HG03045 (cell line): Measurements from ENCODE around the gene PPM1N.

Source experiments
- ATAC-seq: cut with Tn5 transposase; IDR thresholded peaks from one replicate; pipeline ENCODE4 v1.9.1; 2021; ENCODE audit warnings: mild to moderate bottlenecking, moderate library complexity; ENCODE audit not compliant: unreplicated experiment

The PPM1N gene

DNA sequence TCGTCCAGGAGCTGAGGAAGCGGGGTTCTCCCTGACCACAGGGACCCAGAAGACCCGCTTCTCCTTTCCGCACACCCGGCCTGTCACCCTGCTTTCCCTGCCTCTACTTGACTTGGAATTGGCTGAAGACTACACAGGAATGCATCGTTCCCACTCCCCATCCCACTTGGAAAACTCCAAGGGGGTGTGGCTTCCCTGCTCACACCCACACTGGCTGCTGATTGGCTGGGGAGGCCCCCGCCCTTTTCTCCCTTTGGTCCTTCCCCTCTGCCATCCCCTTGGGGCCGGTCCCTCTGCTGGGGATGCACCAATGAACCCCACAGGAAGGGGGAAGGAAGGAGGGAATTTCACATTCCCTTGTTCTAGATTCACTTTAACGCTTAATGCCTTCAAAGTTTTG, 27.9 kb downstream of the PPM1N start:
- ATAC-seq = no peak

DNA sequence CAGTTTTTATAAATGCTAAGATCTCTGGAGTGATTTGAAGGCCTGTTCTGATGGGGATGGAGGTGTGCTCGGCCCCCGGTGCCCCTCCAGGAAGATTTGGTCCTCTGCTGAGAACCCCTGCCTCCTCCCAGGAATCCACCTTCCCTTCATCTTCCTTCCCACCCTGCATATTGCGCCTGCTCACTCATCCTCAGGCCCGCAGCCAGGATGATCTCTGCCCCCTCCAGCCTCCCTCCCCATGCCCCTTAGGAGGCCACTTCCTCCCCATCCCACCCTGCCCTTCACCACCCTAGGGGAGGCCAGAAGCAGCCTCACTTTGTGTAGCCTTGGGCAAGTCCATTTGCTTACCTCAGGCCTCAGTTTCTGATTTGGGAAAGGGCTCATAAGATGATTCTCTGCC, 28.7 kb downstream of the PPM1N start:
- ATAC-seq = no peak

DNA sequence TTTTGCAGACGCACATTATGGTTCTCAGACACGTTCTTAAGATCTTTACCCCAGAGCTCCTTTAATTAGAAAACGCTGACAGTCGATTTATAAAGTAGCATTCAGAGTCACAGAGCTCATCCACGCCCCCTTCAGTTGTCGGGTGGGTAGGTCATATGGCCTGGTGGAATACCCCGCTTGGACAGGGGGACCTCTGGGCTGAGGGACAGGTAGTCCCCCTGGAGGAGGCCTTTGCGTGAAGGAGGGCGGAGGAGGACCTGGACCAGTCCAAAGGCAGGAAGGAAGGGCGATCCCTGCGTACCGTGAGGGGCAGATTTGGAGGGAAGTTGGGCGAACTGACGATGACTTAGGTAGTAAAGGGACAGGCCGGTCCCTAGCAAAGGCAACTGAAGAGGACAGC, 29.5 kb downstream of the PPM1N start:
- ATAC-seq = no peak

DNA sequence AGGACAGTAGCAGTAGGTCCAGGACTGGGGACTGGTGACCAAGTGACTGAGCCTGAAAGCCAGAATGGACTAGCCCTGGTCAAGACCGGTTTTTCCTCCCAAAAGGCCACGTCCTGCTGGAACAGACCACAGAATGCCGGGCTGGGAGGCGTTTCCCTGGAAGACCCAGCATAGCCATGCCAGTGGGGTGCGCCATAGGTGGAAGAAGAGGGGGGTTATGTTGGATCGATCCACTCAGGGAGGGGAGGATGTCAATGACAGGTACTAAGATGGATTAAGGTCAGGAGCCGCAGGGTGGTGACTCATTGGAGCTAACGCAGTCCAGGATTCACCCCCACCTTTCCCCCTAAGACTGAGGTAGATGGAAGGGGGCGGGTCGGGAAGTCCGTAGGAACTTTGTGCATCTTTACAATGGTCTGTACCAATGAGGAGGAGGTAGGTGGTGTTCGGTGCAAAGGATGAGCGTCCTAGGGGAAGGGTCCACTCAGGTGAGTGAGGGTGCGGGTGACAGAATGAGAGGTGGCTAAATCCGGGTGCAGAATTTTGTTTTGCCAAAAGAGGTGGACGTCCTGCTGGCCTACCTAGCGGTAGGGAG, 30.0 kb downstream of the PPM1N start:
- no peak for ATAC-seq

DNA sequence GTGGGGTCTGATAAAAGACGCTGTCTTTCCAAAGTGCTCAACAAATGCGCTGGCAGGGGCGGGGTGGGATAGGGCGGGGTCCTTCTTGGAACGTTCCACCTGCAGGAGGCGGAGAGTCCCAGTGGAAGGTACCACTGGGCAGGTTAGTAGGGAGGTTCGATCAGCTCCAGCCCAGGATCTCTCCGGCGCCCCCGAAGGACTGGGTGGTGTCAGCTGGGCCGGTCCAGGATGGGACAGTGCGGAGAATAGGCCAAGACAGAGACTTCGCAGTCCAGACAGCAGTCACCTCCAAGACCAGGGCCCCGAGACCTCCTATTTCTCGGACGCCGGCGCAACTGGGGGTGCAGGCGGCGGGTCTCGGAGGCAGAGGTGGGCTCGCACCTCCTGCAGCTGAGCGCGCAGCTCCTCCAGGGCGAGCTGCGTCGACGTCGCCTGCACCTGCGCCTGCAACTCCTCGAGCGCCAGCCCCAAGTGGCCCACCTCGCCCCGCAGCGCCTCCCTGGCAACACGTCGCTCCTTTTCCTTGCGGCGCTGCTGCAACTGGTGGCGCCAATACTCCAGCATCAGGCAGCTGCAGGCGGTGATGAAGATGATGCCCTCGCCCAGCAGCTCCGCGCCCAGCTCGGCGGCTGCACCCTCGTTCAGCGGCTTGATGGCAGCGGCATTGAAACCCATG, 30.6 kb downstream of the PPM1N start:
- no peak for ATAC-seq

DNA sequence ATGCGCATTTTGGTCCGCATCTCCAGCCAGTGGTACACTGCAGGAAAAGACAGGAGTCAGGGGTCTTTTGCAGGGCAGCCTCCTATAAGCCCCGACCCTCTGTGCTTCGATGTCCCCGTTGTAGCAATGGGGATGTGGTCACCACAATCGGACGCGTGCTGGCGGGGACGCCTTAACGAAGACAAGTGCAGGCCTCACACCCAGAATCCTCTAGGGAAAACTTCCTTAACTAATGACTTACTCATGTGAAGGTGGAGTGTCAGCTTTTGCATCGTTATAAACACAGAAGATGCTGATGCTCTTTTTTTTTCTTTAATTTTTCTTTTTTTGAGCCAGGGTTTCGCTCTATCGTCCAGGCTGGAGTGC, 31.2 kb downstream of the PPM1N start:
- ATAC-seq = no peak

DNA sequence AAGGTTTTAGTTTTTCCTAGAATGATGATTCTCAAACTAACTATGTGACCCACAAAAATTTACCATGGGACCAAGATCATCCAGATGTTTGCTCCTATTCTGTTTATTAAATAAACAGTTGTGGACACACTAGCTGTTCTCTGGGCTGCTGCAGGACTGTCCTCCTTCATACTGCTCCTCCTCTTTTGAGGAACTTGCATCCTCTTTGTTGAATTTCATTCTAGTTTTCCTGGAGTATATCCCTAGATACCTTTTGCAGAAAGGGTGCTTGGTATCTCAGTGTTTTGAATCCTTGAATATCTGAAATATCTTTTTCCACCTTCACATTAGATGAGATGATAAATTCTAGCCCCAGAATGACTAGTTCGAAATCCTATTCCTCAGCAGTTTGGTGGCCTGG, 33.1 kb downstream of the PPM1N start:
- no peak for ATAC-seq

DNA sequence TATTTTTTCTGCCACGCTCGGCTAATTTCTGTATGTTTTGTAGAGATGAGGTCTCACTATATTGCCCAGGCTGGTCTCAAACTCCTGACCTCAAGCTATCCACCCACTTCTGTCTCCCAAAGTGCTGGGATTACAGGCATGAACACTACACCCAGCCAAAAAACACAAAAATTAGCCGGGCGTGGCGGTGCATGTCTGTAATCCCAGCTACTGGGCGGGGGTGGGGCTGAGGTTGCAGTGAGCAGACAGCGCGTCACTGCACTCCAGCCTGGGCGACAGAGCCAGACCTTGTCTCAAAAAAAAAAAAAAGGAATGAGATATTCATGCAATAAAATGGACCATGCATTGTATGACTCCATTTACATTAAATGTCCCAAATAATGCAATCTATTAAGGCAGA, 41.2 kb downstream of the PPM1N start:
- ATAC-seq = no peak

DNA sequence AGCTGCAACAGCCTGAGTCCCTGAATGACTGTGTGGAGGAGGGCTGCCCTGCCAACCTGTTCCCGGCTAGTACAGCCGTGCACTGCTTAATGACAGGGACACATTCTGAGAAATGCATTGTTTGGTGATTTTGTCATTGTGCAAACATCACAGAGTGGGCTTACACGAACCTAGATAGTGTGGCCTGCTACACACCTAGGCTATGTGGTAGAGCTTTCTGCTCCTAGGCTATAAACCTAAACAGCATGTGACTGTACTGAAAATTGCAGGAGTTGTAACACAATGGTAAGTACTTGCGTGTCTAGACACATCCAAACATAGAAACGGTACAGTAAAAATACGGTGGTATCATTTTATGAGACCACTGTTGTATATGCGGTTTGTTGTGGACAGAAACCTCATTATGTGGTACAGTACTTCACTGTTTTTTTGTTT, 44.0 kb downstream of the PPM1N start:
- ATAC-seq = no peak

DNA sequence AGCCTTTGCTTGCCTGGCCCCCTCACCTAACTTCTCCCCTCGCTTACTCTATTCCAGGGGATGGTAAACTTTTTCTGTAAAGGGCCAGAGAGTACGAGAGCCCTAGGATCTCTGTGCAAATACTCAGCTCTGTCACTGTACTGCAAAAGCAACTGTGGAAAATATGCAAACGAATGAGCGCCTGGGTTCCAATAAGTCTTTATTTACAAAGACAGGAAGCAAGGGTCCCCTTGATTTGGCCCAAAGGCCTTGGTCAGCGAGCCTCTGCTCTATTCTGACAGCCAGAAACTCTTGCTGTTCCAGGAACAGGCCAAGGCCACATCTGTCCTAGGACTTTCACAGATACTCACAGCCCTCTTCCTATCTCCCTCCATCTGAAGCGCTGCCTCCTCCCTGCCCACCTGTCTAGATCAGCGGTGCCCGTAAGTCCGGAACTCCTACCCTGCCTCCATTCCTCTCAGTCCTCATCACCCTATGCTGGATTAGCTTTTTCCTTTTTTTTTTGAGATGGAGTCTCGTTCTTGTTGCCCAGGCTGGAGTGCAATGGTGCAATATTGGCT, 49.0 kb downstream of the PPM1N start:
- ATAC-seq = no peak

DNA sequence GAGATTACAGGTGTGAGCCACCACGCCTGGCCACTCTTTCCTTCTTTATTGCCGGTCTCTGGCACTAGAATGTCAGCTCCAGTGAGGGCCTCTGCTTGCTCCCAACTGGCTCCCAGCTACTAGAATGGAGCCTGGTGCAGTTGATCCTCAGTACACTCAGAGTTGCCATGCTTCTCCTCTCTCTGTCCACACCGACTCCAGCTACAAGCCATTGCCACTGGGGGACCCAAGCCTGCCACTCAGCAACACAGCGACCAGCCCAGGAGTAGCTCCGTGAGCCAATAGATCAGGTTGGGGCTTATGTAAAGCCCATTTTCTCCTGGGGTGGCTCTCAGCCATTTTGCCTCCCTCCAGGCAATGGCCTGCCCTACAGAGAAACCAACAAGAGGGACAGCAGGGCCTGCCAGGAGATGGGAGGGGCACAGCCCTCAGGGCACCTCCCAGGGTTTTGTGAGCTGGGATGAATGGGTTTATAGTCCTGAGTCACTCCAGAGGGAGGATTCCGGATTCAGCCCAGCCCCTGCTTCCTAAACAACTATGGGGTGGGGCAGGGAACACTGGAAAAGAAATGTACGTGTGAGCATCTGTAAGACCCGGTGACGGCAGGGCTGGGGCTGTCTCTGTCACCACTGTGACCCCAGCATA, 49.8 kb downstream of the PPM1N start:
- no peak for ATAC-seq
